ENCODE measurements around the gene SLC6A11. TPM values are rescaled to one million over a fixed set of nuclear protein-coding genes. Genes with fewer than 3 reads are reported as not detected.

Gene SLC6A11
- total RNA-seq, 1 donor from 2014 or later: not detected

GRCh38 chr3:10774129-10774670 lies 41.8 kb upstream of the SLC6A11 start:
- no peak overlapping the region for H3K4me3 ChIP-seq (ENCODE audit: low read depth, low read length)
- DNase-seq (ENCODE audit: low read depth): no peak
- no peak for TF ChIP-seq CTCF (conservative IDR thresholded peaks at IDR 0.05; ENCODE audit: low read depth, low read length)

- no peak overlapping the region for H3K4me3 ChIP-seq (ENCODE audit: low read depth, low read length)
- TF ChIP-seq CTCF (conservative IDR thresholded peaks at IDR 0.05; ENCODE audit: low read depth, low read length): no peak
- no peak for DNase-seq (ENCODE audit: low read depth)
These were observed 41.2 kb upstream of the SLC6A11 start for GRCh38 chr3:10774825-10775224.

GRCh38 chr3:10775259-10775658 lies 40.8 kb upstream of the SLC6A11 start:
- no peak overlapping the region for H3K4me3 ChIP-seq (ENCODE audit: low read depth, low read length)
- no peak for DNase-seq (ENCODE audit: low read depth)
- TF ChIP-seq CTCF (conservative IDR thresholded peaks at IDR 0.05; ENCODE audit: low read depth, low read length): no peak

GRCh38 chr3:10775828-10776227 lies 40.2 kb upstream of the SLC6A11 start:
- H3K4me3 ChIP-seq (ENCODE audit: low read depth, low read length): no peak overlapping the region
- DNase-seq (ENCODE audit: low read depth): no peak
- no peak for TF ChIP-seq CTCF (conservative IDR thresholded peaks at IDR 0.05; ENCODE audit: low read depth, low read length)

- H3K4me3 ChIP-seq (ENCODE audit: low read depth, low read length): no peak overlapping the region
- no peak for TF ChIP-seq CTCF (conservative IDR thresholded peaks at IDR 0.05; ENCODE audit: low read depth, low read length)
- no peak for DNase-seq (ENCODE audit: low read depth)
These were observed 38.4 kb upstream of the SLC6A11 start for GRCh38 chr3:10777627-10778026.

GRCh38 chr3:10778492-10779292 lies 37.3 kb upstream of the SLC6A11 start:
- no peak overlapping the region for H3K4me3 ChIP-seq (ENCODE audit: low read depth, low read length)
- no peak for TF ChIP-seq CTCF (conservative IDR thresholded peaks at IDR 0.05; ENCODE audit: low read depth, low read length)
- no peak for DNase-seq (ENCODE audit: low read depth)

Measured in epithelial cell of proximal tubule (primary cell).